Smooth muscle cell (in vitro differentiated cells): Measurements from ENCODE around the gene THADA. TPM values are rescaled to one million over a fixed set of nuclear protein-coding genes. Genes with fewer than 3 reads are reported as not detected.

Source experiments
- DNase-seq: peaks from one replicate; lab custom pipeline; 2025; ENCODE audit not compliant: unreplicated experiment; lab: John Stamatoyannopoulos, UW
- H2AFZ ChIP-seq: fragments of 200-600 bp; sonication (generic); 2 replicates; pipeline ENCODE4 v1.6.0; 2016; ENCODE audit warnings: antibody characterized with exemption, low read depth, mild to moderate bottlenecking
- H3F3A ChIP-seq: fragments of 200-600 bp; sonication (generic); 2 replicates; pipeline ENCODE4 v1.6.0; 2017; ENCODE audit warnings: antibody characterized with exemption, low read depth
- H3K27ac ChIP-seq: fragments of 200-600 bp; sonication (generic); 2 replicates; pipeline ENCODE4 v1.5.1; 2016; ENCODE audit warnings: low read depth, mild to moderate bottlenecking
- H3K27me3 ChIP-seq: fragments of 200-600 bp; sonication (generic); 2 replicates; pipeline ENCODE4 v1.6.1; 2016; ENCODE audit warnings: low read depth, mild to moderate bottlenecking
- H3K36me3 ChIP-seq: fragments of 200-600 bp; sonication (generic); 2 replicates; pipeline ENCODE4 v1.5.1; 2016; ENCODE audit warnings: low read depth
- H3K4me1 ChIP-seq: fragments of 200-600 bp; sonication (generic); 2 replicates; pipeline ENCODE4 v1.5.1; 2016; ENCODE audit warnings: low read depth
- H3K4me2 ChIP-seq: fragments of 200-600 bp; sonication (generic); 2 replicates; pipeline ENCODE4 v1.6.0; 2016; ENCODE audit warnings: mild to moderate bottlenecking
- H3K4me3 ChIP-seq: fragments of 200-600 bp; sonication (generic); 2 replicates; pipeline ENCODE4 v1.5.1; 2016; ENCODE audit warnings: mild to moderate bottlenecking
- H3K79me2 ChIP-seq: fragments of 200-600 bp; sonication (generic); 2 replicates; pipeline ENCODE4 v1.6.0; 2016; ENCODE audit warnings: low read depth, mild to moderate bottlenecking
- H3K9ac ChIP-seq: fragments of 200-600 bp; sonication (generic); 2 replicates; pipeline ENCODE4 v1.6.0; 2016; ENCODE audit warnings: low read depth
- H3K9me3 ChIP-seq: fragments of 200-600 bp; sonication (generic); replicated peaks from 2 replicates; pipeline ENCODE4 v1.5.1; 2016; ENCODE audit warnings: low read depth
- H4K20me1 ChIP-seq: fragments of 200-600 bp; sonication (generic); 2 replicates; pipeline ENCODE4 v1.6.0; 2016; ENCODE audit warnings: low read depth
- CTCF ChIP-seq: fragments of 200-600 bp; sonication (generic); IDR thresholded peaks from 2 replicates; pipeline ENCODE4 v1.5.1; 2017; ENCODE audit warnings: borderline replicate concordance, mild to moderate bottlenecking, antibody characterized with exemption; ENCODE audit not compliant: insufficient read depth, poor library complexity, severe bottlenecking
- WGBS: methylation state at CpG from one replicate; pipeline ENCODE4 v1.1.7; 2016; ENCODE audit warnings: low lambda C conversion rate; 5-methylcytosine and 5-hydroxymethylcytosine counted together
- polyA plus RNA-seq: library from polyadenylated mRNA; unstranded; fragments of >200 nt; fragmentation: Nextera tagmentation; extraction: Ambion mirVana; gene quantifications from 2 replicates; pipeline ENCODE4 v1.2.1, GENCODE V29; 2016
- total RNA-seq: library from RNA; depleted of rRNA; stranded (reverse); fragments of >200 nt; gene quantifications from 2 replicates; pipeline ENCODE4 v1.2.3, GENCODE V29; 2014

Gene THADA
- total and polyA plus RNA-seq, 2 experiments from 2014 or later: 11.3 to 20.9 TPM

- DNase-seq: no peak
- no peak for TF ChIP-seq CTCF
- H3K27ac ChIP-seq: no peak overlapping the region
These were observed 284.6 kb downstream of the THADA start for GRCh38 chr2:43311276-43311675.

GRCh38 chr2:43309935-43310334, 285.9 kb downstream of the THADA start:
- no peak for TF ChIP-seq CTCF
- no peaks in the 10 kb centered on the region for H3K36me3 ChIP-seq
- peaks cover 8% of the 10 kb centered on the region for H3K4me1 ChIP-seq
- no peak overlapping the region for H3K27ac ChIP-seq
- no peaks in the 10 kb centered on the region for H4K20me1 ChIP-seq
- H3K79me2 ChIP-seq: no peaks in the 10 kb centered on the region
- no peak overlapping the region for H2AFZ ChIP-seq
- WGBS: no CpG with 5 or more reads among the region's 1 CpG
- DNase-seq: no peak
- no peaks in the 10 kb centered on the region for H3K27me3 ChIP-seq
- no peaks in the 10 kb centered on the region for H3K9me3 ChIP-seq
- H3F3A ChIP-seq: no peaks in the 10 kb centered on the region
- no peak overlapping the region for H3K9ac ChIP-seq
- no peak overlapping the region for H3K4me2 ChIP-seq
- no peak overlapping the region for H3K4me3 ChIP-seq

More at GRCh38 chr2:43311276-43311675, 284.6 kb downstream of the THADA start:
- no peak overlapping the region for H3K4me3 ChIP-seq
- no peaks in the 10 kb centered on the region for H3K9me3 ChIP-seq
- no peak overlapping the region for H2AFZ ChIP-seq
- H3K4me1 ChIP-seq: no peaks in the 10 kb centered on the region
- H3K4me2 ChIP-seq: no peak overlapping the region
- H3F3A ChIP-seq: no peaks in the 10 kb centered on the region
- H4K20me1 ChIP-seq: no peaks in the 10 kb centered on the region
- H3K79me2 ChIP-seq: no peaks in the 10 kb centered on the region
- H3K36me3 ChIP-seq: no peaks in the 10 kb centered on the region
- H3K9ac ChIP-seq: no peak overlapping the region
- H3K27me3 ChIP-seq: no peaks in the 10 kb centered on the region

GRCh38 chr2:43307973-43308372, 287.9 kb downstream of the THADA start:
- H3K4me2 ChIP-seq: no peak overlapping the region
- H3F3A ChIP-seq: no peaks in the 10 kb centered on the region
- no peaks in the 10 kb centered on the region for H4K20me1 ChIP-seq
- TF ChIP-seq CTCF: no peak
- H3K9me3 ChIP-seq: no peaks in the 10 kb centered on the region
- no peaks in the 10 kb centered on the region for H3K36me3 ChIP-seq
- no peak overlapping the region for H3K4me3 ChIP-seq
- H3K27me3 ChIP-seq: no peaks in the 10 kb centered on the region
- WGBS: 100% methylated on average over 3 of the region's 3 CpGs
- no peak overlapping the region for H3K27ac ChIP-seq
- H2AFZ ChIP-seq: no peak overlapping the region
- no peak for DNase-seq
- H3K4me1 ChIP-seq: peaks cover 8% of the 10 kb centered on the region
- H3K79me2 ChIP-seq: no peaks in the 10 kb centered on the region
- H3K9ac ChIP-seq: no peak overlapping the region

DNA sequence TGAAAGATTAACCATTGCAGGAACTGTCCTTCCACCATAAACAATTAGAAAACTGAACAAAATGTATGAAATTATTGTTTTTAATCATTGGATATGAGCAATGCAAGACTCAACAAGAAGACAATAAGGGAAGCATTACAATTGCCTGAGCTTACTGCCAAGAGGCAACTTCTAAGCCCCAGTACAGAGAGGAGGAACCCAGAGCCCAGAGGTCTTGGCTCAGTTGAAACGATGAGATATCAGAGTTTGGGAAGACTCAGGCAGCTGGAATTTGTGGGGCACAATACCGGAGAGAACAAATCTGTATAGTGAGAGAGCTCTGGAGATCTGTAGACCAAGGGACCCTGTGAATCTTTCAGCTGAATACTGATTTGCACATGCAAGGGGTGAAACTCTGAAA, 288.8 kb downstream of the THADA start:
- Histone ChIP-seq H4K20me1 (no peaks in the 10 kb centered on the region), H3K36me3 (no peaks in the 10 kb centered on the region), H3K9me3 (no peaks in the 10 kb centered on the region), H3K4me3 (no peak overlapping the region), H3K27ac (no peak overlapping the region), H3K9ac (no peak overlapping the region), H2AFZ (no peak overlapping the region), H3K27me3 (no peaks in the 10 kb centered on the region), H3K4me1 (peaks cover 8% of the 10 kb centered on the region), H3K79me2 (no peaks in the 10 kb centered on the region), H3F3A (no peaks in the 10 kb centered on the region), H3K4me2 (no peak overlapping the region)
- DNase-seq: no peak
- 37% methylated on average over 2 of the region's 2 CpGs for WGBS
- TF ChIP-seq CTCF: no peak
